GM21619 (cell line): Measurements from ENCODE around the gene ZNF780B.
"Not testable (repeated sequence)": the region's sequence is repeated elsewhere in the genome, so short reads cannot be mapped to it uniquely, and the experiment has no call there.

Experiments
- ATAC-seq: cut with Tn5 transposase; IDR thresholded peaks from one replicate; pipeline ENCODE4 v1.9.1; 2021; ENCODE audit not compliant: unreplicated experiment

ZNF780B gene

DNA sequence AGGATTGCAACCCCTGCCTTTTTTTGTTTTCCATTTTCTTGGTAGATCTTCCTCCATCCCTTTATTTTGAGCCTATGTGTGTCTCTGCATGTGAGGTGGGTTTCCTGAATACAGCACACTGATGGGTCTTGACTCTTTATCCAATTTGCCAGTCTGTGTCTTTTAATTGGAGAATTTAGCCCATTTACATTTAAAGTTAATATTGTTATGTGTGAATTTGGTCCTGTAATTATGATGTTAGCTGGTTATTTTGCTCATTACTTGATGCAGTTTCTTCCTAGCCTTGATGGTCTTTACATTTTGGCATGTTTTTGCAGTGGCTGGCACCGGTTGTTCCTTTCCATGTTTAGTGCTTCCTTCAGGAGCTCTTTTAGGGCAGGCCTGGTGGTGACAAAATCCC lies 14.3 kb downstream of the ZNF780B start:
- ATAC-seq, result not testable (repeated sequence)

DNA sequence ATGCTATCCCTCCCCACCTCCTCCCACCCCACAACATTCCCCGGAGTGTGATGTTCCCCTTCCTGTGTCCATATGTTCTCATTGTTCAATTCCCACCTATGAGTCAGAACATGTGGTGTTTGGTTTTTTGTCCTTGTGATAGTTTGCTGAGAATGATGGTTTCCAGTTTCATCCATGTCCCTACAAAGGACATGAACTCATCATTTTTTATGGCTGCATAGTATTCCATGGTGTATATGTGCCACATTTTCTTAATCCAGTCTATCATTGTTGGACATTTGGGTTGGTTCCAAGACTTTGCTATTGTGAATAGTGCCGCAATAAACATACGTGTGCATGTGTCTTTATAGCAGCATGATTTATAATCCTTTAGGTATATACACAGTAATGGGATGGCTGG lies 18.0 kb downstream of the ZNF780B start:
- not testable (repeated sequence) for ATAC-seq

DNA sequence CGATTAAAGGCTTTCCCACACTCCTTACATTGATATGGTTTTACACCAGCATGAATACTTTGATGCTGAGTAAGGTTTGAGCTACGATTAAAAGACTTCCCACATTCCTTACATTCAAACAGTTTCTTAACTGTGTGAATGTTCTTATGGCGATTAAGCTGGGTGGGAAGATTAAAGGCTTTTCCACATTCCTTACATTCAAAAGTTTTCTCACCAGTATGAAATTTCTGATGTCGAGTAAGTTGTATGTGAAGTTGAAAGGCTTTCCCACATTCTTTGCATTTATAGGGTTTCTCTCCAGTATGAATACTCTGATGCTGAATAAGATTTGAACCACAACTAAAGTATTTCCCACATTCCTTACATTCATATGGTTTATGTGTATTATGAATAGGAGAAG lies 20.0 kb downstream of the ZNF780B start:
- no peak for ATAC-seq

DNA sequence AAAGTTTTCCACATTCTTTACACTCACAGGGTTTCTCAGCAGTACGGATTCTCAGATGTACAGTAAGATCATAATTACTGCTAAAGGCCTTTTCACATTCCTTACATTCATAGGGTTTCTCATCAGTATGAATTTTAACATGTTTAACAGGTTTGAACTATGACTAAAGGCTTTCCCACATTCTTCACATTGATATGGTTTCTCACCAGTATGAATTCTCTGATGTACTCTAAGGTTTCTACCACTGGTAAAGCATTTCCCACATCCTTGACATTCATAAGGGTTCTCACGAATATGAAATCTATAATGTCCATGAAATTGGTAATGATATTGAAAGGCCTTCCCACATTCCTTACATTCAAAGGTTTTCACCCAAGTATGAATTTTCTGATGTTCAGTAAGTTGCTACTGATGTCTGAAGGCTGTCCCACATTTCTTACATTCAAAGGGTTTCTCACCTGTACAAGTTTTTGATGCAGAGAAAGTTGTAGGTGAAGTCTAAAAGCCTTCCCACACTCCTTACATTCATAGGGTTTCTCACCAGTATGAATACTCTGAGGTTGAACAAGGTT lies 22.0 kb downstream of the ZNF780B start:
- ATAC-seq, result no peak

DNA sequence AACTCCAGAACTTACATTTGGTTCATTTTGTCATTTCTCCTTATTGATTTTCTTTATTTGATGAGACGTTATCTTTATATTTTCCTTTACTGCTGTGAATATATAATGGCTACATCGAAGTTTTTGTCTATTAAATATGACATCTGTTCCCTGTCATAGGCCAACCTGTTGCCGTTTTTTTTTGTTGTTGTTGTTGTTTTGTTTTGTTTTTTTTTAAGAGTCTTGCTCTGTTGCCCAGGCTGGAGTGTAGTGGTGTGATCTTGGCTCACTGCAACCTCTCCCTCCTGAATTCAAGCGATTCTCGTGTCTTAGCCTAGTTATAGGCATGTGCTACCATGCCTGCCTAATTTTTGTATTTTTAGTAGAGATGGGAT lies 29.4 kb downstream of the ZNF780B start:
- ATAC-seq, result no peak

DNA sequence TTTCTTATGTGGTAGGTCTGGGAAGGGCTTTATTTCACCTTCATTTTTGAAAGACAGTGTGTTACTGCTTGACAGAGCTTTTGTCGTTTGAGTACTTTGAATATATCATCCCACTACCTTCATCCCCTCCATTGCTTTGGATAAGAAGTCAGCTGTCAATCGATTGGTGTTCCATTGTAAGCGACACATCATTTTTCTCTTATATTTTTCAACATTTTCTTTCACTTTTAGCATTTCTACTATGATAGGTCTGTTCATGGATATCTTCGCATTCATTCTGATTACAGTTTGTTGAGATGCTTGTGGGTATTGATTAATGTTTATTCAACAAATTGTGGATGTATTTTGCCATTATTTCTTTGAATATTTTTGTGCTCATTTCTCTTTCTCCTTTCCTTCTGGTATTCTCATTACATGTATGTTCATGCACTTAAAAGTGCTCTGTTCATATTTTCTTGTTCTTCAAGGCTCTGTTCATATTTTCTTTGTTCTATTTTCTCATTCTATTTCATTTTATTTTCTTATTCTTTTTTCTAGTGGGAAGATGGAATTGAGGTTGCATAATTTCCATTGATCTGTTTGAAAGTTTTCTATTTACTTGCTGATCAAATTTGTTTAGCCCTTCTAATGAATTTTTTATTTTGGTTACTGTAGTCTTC lies 30.0 kb downstream of the ZNF780B start:
- ATAC-seq, result no peak

DNA sequence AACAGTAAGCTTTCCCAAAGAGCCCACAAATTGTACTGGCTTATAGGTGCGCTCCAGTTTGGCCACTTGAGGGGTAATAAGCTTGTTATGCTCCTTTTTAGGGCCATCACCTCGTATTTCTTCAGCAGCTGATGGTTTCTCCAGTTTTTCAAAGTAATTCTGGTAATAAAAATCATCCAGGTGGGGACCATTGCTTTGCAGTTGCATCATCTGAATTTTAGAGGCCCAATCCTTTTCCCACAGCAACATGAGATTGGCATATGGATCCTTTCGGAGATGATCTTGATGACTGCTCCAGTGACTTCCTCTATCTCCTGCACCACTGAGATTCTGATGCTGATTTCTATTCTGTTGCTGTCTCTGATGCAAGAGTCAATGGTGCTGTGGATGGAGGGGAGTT lies 32.1 kb downstream of the ZNF780B start:
- no peak for ATAC-seq

DNA sequence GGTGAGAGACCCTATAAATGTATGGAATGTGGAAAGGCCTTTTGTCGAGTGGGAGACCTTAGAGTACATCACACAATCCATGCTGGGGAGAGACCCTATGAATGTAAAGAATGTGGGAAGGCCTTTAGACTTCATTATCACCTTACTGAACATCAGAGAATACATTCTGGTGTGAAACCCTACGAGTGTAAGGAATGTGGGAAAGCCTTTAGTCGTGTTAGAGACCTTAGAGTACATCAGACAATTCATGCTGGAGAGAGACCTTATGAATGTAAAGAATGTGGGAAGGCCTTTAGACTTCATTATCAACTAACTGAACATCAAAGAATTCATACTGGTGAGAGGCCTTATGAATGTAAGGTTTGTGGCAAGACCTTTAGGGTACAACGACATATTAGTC lies 42.0 kb downstream of the ZNF780B start:
- no peak for ATAC-seq

DNA sequence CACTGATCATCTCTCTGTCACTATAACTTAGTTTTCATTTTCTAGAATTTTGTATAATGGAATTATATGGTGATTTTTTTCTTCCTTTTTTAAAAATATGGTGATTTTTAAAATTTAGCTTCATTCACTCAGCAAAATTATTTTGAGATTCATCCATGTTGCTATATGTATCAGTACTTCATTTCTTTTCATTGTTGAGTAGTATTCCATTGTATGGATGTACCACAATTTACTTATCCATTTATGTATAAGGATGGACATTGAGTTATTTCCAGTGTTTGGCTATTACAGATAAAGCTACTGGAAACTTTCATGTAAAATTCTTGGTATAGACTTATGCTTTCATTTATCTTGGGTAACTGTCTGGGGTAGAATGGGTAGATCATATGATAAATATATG lies 46.4 kb downstream of the ZNF780B start:
- ATAC-seq, result no peak

DNA sequence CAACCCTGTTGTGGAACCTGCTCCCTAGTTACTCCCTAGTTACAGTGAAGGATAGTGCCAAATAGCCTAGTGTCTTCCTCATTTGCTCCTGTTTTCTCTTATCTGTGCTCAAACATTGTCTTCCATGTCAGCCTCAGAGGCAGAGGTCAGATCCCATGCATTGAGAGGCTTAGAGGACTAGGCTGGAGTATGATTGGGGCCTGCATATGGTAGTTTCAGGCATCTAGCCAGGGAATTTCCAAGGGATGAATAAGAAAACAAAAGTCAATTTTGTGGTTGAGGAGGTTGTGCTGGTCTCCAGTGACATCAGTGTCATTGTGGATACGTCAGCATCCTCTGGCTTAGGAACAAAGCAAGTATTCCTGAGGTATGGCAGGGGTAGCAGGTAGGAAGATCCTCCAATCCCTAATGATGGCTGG lies 49.7 kb downstream of the ZNF780B start:
- ATAC-seq, result no peak

DNA sequence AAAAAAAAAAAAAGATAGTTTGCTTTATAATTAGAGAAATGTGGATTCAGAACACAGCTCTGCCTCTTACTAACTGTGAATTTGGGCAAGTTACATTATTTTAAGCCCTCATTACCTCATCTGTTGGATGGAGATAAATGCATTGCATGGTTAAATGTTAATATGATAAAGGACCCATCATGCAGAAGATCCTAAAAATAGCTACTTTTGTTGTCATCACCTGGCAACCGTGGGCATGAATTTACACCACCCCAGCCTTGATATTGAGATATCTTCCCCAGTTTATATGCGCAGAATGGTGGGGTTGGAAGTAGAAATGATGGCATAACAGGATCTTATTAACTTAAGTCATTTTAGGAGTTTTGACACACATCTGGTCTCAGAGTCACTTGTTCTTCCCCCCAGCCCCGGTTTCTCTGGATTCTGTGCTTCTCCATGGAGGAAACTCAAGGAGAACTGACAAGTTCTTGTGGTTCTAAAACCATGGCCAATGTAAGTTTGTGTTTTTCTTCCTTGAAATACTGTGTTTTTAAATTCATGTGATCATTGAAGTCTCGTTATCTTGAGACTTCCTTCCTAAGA lies 50.2 kb downstream of the ZNF780B start:
- no peak for ATAC-seq

DNA sequence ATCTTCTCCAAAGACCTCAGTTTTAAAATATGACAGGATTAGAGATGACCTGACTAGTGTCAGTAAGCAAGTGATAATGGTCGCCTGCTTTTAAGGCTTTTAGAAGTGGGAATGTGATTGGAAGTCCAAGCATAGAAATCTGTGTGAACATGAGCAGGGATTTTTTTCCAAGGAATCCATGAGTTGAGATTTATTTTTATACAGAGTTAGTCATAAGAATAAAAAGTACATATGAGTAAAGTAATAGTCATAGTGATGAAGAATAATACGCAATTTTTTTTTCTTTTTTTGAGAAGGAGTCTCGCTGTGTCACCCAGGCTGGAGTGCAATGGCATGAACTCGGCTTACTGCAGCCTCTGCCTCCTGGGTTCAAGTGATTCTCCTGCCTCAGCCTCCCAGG lies 57.5 kb downstream of the ZNF780B start:
- ATAC-seq, result no peak

DNA sequence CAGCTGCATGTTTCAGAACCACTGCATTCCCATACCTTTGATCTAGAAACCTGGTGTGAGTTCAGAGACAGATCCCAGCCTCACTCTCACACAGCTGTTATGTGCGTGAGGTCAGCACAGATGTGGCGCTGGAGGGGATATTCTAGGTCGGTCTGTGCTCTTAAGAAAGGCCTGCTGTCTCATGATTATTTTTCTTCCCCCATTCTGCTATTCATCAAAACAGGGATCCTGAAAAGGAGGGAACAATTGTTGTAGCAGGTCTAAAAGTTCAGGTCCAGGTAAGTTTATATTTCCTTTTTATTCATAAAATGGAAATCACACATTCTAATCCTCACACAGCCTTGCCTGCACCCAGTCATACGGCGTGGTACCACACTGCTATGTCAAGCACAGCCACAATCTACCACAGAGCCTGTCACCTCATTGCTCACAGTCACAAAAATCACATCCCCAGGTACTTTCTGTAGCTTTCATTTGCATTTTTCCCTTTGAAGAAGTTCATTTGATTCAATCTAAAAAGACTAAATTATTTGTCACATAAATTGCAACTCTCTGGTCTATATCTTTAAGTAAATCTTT lies 58.3 kb downstream of the ZNF780B start:
- ATAC-seq, result peak; percentile 13

DNA sequence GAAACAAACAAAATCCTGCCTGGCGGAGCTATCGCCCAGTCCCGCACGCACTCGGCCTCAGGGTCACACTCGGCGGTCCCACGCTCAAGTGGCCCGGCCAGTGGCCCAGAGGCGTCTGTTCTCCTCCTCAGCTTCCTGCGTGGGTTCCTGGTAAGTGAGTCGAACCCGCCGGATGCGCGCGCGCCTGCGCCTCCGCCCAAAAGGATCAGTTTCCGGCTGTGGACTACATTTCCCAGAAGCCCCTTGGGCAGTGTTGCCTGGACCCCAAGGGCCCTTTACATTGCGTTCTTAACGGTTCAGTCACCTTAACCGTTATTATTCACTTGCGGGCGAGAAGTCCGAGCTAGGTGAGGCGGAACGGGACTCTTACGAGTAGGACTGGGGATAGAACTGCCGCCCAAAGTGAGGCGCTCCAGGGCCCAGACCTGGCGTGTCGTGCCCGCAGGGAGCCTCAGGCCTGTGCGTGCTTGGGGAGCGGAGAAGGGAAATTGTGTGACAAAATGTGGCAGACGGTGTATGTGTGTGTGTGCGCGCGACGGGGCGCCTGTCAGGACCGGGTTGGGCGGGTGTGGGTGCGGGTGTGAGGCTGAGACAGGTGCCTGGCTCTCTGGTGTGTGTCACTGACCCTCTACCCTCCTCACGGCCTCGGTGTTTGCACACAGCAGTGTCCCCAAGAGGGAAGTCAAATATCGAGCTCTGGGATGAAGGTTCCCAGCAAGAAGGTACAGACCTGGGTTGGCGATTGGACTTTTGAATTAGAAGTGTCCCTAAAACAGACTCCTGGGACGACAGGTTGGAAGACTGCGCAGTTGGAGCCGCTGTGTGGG lies 59.0 kb downstream of the ZNF780B start, which contains the start of gene ZNF546:
ZNF546 (plus strand) TSS at position 250 of the 827 bp plus-strand sequence. CDS start 1,267 bp downstream, outside the sequence.
- peak; percentile 79 for ATAC-seq

DNA sequence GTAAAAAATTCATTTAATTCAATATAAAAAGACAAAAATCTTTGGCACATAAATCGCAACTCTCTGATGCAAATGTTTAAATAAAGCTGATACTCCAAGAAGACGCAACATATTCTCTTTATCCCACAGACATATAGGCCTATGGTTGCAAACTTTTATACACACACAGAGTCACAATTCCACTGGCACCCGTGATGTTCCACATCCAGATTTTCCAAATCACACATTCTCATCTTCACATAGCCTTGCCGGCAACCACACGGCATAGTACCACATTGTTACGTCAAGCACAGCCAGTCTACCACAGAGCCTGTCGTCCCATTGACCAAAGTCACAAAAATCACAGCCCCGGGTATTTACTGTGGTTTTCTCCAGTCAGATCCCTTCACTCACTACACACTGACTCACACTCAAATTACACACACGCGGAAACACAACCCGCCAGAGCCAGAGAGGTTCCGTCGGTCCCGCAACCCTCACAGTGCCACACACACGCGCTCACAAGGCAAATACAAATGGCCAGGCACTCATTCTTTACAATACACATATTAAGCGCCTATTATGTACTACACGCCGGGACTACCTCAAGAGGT lies 59.7 kb downstream of the ZNF780B start:
- ATAC-seq, result peak; percentile 22

DNA sequence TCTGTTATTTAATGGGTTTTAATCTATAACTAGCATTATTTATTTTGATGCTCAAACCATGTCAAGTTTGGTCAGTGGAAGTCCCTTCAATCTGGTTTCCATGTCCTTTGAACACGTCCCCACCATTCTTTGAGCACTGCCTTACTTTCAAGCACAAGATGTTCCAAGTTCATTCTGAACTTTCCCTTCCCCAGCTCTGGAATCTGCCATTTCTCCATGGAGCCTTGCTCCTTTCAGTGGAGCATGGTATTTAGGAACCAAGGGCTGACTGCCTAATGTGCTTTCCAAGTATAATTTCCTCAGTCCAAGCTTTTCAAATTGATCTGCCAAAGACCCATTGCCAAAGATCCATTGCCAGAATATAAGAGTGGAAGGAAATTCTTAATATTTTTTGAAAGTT lies 60.2 kb downstream of the ZNF780B start:
- ATAC-seq, result no peak

DNA sequence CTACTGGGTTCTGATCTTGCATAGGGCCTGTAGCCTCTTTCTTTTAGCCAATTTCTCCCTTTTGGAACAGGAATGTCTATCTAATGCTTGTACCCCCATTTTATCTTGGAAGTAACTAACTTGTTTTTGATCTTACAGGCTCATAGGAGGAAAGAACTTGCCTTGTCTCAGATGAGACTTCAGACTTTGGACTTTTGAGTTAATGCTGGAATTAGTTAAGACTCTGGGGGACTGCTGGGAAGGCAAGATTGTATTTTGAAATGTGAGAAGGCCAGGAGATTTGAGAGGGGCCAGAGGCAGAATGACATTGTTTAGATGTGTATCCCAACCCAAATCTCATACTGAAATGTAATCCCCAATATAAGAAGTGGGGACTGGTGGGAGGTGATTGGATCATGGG lies 61.7 kb downstream of the ZNF780B start:
- no peak for ATAC-seq

DNA sequence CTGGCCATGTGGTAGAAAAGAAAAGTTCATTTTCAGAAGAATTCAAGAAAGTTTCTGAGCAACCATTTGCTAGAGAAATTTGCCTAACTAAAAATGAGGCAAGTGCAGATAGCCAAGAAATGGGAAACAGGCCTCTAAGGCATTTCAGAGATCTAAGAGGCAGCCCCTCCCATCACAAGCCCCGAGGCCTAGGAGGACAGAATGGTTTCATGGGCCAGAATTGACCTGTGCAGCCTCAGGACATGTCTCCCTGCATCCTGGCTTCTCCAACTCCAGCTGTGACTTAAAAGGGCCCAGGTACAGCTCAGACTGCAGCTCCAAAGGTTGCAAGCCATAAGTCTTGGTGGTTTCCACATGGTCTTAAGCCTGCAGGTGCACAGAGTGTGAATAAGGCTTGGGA lies 62.4 kb downstream of the ZNF780B start:
- ATAC-seq, result no peak

DNA sequence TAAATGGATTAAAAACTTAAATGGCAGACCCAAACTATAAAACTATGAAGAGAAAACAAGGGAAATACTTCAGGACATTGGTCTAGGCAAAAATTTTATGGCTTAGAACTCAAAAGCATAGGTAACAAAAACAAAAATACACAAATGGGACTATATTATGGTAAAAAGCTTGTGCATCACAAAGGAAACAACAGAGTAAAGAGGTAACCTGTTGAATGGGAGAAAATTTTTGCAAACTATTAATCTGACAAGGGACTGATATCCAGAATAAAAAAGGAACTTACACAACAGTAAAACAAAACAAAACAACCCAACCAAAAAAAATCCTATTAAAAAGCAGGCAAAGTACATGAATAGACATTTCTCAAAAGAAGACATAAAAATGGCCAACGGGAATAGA lies 68.4 kb downstream of the ZNF780B start:
- no peak for ATAC-seq

DNA sequence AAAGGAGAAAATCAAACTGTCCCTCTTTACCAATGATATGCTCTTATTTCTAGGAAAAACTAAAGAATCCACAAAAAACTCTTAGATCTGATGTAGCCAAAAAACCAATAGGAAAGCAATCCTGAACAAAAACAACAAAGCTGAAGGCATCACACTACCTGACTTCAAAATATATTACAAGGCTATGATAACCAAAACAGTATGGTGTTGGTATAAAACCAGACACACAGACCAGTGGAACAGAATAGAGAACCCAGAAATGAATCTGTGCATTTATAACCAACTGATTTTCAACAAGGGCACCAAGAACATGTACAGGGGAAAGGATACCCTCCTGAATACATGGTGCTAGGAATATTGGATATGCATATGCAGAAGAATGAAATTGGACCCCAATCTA lies 68.9 kb downstream of the ZNF780B start:
- ATAC-seq, result no peak

DNA sequence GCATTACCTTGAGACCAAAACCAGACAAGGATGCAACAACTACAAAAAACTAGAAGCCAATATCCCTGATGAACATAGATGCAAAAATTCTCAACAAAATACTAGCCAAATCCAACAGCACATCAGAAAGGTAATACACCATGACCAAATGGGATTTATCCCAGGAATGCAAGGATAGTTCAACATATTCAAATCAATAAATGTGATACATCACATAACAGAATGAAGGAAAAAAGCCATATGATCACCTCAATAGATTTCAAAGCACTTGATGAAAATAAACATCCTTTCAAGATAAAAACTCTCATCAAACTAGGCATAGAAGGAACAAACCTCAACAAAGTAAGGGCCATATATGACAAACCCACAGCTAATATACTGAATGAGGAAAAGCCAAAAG lies 69.4 kb downstream of the ZNF780B start:
- no peak for ATAC-seq
